Body of pancreas (tissue), 4 donors: ENCODE measurements around the gene CEP20.

ENCODE experiments used
- POLR2A ChIP-seq, 3 donors: fragments of 450-650 bp; IDR thresholded peaks; one replicate each; pipeline ENCODE4 v1.6.1; 2016; ENCODE audit warnings: antibody characterized with exemption in 3 of 3, mild to moderate bottlenecking in 2 of 3
- TF ChIP-seq, protein P1 (sequence below), 7 experiments: fragments of 450-650 bp in 4 of 7; fragments of 200-600 bp in 3 of 7; sonication (generic) in 3 of 7; IDR thresholded peaks; one replicate each; pipeline ENCODE4 v1.5.1; 2016 to 2019; ENCODE audit warnings: antibody characterized with exemption in 7 of 7

DNA sequence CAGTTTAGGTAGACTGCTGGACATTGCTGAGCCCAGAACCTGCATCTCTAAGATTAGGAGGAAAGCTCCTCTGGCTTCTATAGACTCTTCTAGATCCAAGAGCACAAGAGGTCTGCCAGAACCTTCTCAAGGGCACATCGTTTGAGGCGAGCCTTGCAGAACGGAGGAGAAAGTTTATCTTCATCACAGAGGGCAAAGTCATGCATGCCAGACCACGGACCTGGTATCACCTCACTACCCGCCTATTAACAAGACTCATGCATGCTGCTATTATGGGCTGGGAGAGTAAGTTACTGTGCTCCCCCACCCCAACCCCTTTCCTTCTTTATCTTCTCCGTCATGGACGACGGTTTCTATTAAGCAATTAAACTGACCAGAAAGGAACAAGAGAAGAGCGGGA lies 54.9 kb downstream of the CEP20 start:
- TF ChIP-seq, protein P1, sequence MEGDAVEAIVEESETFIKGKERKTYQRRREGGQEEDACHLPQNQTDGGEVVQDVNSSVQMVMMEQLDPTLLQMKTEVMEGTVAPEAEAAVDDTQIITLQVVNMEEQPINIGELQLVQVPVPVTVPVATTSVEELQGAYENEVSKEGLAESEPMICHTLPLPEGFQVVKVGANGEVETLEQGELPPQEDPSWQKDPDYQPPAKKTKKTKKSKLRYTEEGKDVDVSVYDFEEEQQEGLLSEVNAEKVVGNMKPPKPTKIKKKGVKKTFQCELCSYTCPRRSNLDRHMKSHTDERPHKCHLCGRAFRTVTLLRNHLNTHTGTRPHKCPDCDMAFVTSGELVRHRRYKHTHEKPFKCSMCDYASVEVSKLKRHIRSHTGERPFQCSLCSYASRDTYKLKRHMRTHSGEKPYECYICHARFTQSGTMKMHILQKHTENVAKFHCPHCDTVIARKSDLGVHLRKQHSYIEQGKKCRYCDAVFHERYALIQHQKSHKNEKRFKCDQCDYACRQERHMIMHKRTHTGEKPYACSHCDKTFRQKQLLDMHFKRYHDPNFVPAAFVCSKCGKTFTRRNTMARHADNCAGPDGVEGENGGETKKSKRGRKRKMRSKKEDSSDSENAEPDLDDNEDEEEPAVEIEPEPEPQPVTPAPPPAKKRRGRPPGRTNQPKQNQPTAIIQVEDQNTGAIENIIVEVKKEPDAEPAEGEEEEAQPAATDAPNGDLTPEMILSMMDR (IDR thresholded peaks at IDR 0.05), result no peak
- TF ChIP-seq POLR2A (IDR thresholded peaks at IDR 0.05), result no peak
